Memory B cell (primary cell): ENCODE results near the gene TFR2.

ENCODE experiments used
- ATAC-seq: fragments of 150-1000 bp; cut with Tn5 transposase; 2 replicates; pipeline ENCODE4 v1.10.0; 2021; ENCODE audit warnings: low read depth, mild to moderate bottlenecking, moderate library complexity
- DNase-seq, 2 donors: peaks; one replicate each; pipeline ENCODE4 v3.0.0; 2022; ENCODE audit warnings: low spot score in 2 of 2
- H3K27ac Mint-ChIP-seq: one replicate; pipeline ENCODE4 v1.8.0; 2022; ENCODE audit warnings: mild to moderate bottlenecking, moderate library complexity, mixed read lengths
- H3K27me3 Mint-ChIP-seq: one replicate; pipeline ENCODE4 v1.8.0; 2022; ENCODE audit warnings: mixed read lengths
- H3K36me3 Mint-ChIP-seq: one replicate; pipeline ENCODE4 v1.8.0; 2022; ENCODE audit warnings: mild to moderate bottlenecking, mixed read lengths
- H3K4me1 Mint-ChIP-seq: one replicate; pipeline ENCODE4 v1.8.0; 2022; ENCODE audit warnings: mixed read lengths
- H3K4me3 Mint-ChIP-seq: one replicate; pipeline ENCODE4 v1.8.0; 2022; ENCODE audit warnings: mild to moderate bottlenecking, moderate library complexity, mixed read lengths
- H3K9me3 Mint-ChIP-seq: one replicate; pipeline ENCODE4 v1.8.0; 2022; ENCODE audit warnings: mixed read lengths

Gene TFR2

DNA sequence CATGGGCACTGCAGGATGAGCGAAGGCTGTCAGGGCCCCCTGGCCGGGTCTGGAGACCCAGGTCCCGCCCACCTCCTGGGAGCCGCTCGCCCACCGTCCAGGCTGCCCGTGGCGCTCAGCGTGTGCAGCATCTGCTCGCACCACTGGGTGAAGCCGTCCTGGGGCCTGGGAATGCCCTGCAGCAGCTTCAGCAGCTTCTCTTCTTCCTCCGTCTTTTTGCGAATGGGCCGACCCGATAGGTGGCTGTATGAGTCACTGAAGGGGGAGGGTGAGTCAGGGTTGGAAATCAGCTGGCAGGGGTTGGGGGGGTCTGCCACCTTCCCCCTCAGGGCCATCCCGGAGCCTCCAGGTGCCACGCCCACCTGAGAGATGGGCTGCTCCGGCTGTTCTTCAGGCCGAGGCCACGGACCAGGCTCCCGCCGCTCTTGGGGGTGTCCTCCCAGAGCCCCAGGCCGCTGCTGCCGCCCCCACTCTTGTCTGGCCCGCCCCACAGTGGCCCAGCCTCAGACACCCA is 40.9 kb upstream of the TFR2 start:
- ATAC-seq, result no peak
- Mint-ChIP-seq H3K9me3 (no peaks in the 10 kb centered on the region), H3K4me1 (peaks cover 5% of the 10 kb centered on the region)

DNA sequence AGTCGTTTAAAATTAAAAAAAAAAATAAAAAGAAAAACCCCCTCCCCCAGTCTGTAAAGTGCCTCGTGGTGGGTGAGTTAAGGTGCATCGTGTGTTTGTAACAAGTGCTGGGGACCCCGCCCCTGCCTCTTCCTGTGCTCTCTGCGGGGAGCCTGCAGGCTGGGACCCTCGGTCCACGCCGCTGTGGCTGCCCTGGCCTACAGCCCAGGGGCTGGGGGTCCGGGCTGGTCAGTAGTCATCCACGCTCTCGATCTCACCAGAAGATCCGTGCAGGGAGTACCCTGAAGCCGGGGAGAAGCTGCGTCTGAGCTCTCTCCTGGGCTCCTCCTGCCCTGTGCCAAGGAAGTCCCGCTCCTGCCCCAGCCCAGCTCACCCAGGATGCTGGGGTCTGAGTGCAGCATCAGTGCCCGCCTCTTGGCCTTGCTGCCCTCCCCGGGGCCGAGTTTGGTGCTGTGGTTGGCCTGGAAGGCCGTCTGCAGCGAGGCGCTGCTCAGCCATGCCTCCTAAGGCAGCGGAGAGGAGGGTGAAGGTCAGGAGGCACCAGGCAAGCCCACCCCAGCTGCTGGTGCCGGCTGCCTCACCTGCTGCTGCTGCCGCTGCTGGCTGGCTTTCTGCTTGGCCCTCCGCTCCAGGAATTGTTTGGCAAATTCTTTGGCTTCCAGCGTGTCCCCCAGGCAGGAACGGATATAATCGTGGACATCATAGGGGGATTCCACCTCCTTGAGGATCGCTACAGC is 40.3 kb upstream of the TFR2 start:
- Mint-ChIP-seq H3K27me3 (no peaks in the 10 kb centered on the region), H3K4me1 (peaks cover 5% of the 10 kb centered on the region), H3K36me3 (peaks cover 12% of the 10 kb centered on the region), H3K4me3 (no peak overlapping the region), H3K27ac (no peak overlapping the region), H3K9me3 (no peaks in the 10 kb centered on the region)
- DNase-seq (no peak), ATAC-seq (no peak)

More for the DNA sequence above, 40.9 kb upstream of the TFR2 start:
- Mint-ChIP-seq H3K36me3 (peaks cover 14% of the 10 kb centered on the region), H3K27ac (no peak overlapping the region), H3K4me3 (no peak overlapping the region), H3K27me3 (no peaks in the 10 kb centered on the region)
- no peak for DNase-seq

DNA sequence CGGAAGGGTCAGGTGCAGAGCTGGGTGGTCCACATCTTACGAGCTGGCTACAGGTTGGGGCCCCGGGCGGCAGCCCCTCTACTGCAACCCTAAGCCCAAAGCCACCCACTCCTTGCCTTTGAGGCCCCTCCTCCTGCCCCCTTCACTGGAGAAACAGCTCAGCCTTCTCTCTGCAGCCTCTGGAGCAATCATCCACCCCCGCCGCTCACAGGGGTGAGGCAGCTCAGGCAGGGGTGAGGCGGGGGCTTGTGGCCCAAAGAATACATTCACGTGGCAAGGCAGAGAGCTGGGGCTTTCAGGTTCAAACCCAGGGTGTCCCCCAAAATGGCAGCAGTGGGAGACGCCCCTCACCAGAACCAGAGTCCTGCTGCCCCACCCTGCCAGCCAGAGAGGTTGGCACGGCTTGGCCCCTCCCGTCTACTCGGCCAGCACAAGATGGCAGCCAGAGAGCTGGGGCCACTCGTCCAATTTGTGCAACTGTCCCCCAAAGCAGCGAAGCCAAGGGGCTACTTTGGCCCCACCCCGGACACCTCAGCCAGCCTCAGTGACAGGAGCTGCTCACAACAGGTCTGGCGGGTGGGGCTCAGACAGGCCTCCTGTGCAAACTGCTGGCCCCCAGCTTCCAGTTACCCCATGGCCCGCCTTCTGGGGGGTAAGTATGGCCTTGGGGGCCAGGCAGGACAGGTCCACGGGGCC is 39.4 kb upstream of the TFR2 start:
- Mint-ChIP-seq H3K27me3 (no peaks in the 10 kb centered on the region), H3K4me3 (no peak overlapping the region), H3K9me3 (no peaks in the 10 kb centered on the region), H3K36me3 (peaks cover 12% of the 10 kb centered on the region), H3K4me1 (peaks cover 8% of the 10 kb centered on the region), H3K27ac (no peak overlapping the region)
- ATAC-seq (no peak), DNase-seq (no peak)

DNA sequence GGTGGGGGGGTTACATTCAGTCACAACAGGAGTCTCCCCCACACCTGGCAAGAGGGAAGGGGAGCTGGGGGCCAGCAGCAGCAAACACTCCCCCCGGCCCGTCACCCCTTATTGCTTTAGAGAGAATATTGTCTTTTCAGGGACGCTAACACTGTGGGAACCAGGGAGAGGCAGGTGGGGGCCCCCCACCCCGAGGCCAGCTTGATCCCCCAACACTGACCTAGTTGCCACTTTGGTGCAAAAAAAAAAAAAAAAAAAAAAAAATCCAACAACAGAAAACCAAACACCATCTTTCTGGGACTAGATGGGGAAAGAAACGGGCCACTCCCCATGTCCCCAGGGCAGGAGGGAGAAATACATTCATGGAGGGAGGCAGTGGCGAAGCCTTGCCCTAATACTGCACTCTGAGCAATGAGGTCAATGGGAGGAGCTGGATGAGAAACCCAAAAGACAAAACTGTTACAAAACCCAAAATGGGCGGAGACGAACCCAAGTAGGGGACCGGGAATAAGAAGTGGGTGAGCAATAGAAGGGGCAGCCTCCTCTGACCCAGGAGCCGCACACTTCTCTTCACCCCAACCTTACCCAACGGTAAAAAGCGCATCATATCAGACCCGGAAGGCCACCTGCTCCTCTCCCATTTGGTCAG is 38.7 kb upstream of the TFR2 start:
- no peak overlapping the region for H3K4me3 Mint-ChIP-seq

DNA sequence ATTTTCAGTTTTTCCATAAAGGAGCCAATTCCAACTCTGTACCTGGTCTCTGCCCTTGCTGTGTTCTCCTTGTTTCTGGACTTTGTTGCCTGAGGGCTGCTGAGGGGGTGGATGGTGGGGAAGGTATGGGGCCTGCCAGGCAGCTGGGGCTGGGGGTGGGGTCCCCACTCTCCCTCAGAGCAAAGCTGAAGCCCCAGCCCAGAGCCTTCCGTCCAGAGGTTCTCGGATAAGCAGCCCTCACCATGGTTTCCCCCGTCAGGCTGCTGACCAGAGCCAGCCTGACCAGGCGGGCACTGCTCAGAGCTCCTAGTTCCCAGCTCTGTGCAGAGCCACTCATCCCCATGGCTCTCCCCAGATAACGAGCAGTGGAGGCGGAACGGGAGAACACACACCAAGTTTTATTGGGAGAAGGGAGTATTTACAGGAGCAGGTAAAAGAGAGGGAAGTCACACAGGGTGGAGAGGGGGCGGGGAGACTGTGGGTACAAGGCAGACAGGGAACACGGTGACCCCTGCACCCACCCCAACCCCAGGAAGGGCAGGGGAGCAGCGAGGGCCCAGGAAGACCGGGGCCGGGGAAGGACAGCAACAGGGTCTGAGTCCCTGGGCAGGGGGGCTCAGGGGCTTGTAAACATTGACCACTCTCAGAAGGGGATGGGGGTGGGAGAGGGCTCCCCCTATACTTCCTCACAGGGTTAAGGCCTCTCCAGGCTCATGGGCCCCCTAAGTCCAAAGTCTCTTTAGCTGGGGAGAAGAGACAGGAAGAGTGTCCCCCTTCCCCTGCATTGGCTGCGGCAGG is 38.0 kb upstream of the TFR2 start:
- no peaks in the 10 kb centered on the region for H3K9me3 Mint-ChIP-seq
- H3K27me3 Mint-ChIP-seq, result no peaks in the 10 kb centered on the region
- peaks cover 8% of the 10 kb centered on the region for H3K4me1 Mint-ChIP-seq
- H3K36me3 Mint-ChIP-seq, result peaks cover 12% of the 10 kb centered on the region
- no peak for ATAC-seq
- DNase-seq, result no peak
- H3K27ac Mint-ChIP-seq, result no peak overlapping the region
- H3K4me3 Mint-ChIP-seq, result no peak overlapping the region

More for the DNA sequence above, 38.7 kb upstream of the TFR2 start:
- H3K4me1 Mint-ChIP-seq, result peaks cover 8% of the 10 kb centered on the region
- H3K9me3 Mint-ChIP-seq, result no peaks in the 10 kb centered on the region
- DNase-seq (no peak), ATAC-seq (no peak)
- H3K27me3 Mint-ChIP-seq, result no peaks in the 10 kb centered on the region
- peaks cover 12% of the 10 kb centered on the region for H3K36me3 Mint-ChIP-seq
- H3K27ac Mint-ChIP-seq, result peak overlapping the region; percentile 51

DNA sequence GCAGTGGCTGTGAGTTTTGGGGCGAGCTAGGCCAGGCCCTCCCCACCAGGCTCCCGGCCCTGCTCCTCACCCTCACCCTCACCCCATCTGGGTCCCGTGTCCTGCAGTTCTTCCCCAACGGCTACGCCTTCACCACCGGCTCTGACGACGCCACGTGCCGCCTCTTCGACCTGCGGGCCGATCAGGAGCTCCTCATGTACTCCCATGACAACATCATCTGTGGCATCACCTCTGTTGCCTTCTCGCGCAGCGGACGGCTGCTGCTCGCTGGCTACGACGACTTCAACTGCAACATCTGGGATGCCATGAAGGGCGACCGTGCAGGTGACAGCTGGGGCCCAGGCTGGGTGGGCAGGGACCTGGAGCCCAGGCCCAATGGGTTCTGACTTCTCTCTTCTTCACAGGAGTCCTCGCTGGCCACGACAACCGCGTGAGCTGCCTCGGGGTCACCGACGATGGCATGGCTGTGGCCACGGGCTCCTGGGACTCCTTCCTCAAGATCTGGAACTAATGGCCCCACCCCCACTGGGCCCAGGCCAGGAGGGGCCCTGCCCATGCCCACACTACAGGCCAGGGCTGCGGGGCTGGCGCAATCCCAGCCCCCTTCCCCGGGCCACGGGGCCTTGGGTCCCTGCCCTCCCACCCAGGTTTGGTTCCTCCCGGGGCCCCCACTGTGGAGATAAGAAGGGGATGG is 37.1 kb upstream of the TFR2 start:
- Mint-ChIP-seq H3K9me3 (no peaks in the 10 kb centered on the region), H3K36me3 (peaks cover 14% of the 10 kb centered on the region), H3K27ac (peak overlapping the region; percentile 82), H3K27me3 (no peaks in the 10 kb centered on the region), H3K4me1 (peaks cover 8% of the 10 kb centered on the region), H3K4me3 (no peak overlapping the region)
- ATAC-seq (no peak), DNase-seq (no peak)

DNA sequence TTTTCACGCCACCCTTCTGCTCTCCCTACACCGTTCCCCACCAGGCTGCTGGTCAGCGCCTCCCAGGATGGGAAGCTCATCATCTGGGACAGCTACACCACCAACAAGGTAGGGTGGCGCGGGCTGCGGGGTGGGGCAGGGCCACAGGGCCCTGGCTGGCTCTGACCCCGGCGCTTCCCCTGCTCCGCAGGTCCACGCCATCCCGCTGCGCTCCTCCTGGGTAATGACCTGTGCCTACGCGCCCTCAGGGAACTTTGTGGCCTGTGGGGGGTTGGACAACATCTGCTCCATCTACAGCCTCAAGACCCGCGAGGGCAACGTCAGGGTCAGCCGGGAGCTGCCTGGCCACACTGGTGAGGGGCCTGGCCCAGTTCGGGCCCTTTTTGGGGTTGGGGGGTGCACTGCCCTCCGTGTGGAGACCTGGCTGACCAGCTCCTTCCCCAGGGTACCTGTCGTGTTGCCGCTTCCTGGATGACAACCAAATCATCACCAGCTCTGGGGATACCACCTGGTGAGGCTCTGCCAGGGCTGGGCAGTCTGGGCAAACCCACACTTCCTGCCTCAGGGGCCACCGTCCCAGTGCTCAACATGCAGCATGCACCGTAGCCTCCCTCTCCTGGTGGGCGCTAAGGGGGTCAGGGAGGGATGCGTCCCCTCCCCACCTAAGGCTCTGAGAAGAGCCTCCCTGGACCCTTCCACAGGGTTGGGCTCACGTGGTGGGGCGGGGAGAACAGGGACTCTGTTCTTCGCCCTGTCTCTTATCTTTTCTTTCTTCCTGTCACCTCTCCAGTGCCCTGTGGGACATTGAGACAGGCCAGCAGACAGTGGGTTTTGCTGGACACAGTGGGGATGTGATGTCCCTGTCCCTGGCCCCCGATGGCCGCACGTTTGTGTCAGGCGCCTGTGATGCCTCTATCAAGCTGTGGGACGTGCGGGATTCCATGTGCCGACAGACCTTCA is 36.2 kb upstream of the TFR2 start:
- Mint-ChIP-seq H3K36me3 (peaks cover 12% of the 10 kb centered on the region), H3K9me3 (no peaks in the 10 kb centered on the region), H3K4me3 (peak overlapping the region; percentile 57), H3K27me3 (no peaks in the 10 kb centered on the region), H3K27ac (no peak overlapping the region), H3K4me1 (peaks cover 11% of the 10 kb centered on the region)
- DNase-seq (no peak), ATAC-seq (no peak)

DNA sequence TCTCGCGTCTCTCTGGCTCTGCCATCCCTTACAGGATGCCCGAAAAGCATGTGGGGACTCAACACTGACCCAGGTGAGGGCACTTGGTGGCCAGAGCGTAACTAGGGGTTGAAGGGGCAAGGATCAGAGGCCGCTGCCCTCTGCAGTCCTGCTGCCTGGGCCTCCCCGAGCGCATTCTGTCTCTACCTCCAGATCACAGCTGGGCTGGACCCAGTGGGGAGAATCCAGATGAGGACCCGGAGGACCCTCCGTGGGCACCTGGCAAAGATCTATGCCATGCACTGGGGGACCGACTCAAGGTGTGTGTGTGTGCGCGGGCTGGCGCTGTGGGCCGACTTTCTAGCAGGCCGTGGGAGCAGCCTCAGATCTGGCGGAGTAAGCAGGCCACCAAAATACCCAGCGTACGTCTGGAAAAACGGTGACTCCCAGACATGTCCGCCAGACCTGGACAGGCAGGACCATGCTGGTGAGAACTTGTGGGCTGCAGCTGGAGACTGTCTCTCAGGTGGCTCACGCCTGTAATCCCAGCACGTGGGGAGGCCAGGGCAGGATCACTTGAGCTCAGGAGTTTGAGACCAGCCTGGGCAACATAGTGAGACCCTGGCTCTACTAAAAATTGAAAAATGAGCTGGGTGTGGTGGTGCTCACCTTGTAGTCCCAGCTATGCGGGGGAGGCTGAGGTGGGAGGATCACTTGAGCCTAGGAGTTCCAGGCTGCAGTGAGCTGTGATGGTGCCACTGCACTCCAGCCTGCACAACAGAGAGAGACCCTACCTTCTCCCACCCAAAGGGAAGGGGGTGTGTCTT is 35.4 kb upstream of the TFR2 start:
- ATAC-seq (no peak), DNase-seq (no peak)
- Mint-ChIP-seq H3K27me3 (no peaks in the 10 kb centered on the region), H3K4me1 (peaks cover 11% of the 10 kb centered on the region), H3K36me3 (peaks cover 12% of the 10 kb centered on the region), H3K27ac (peak overlapping the region; percentile 87), H3K4me3 (peak overlapping the region; percentile 70), H3K9me3 (no peaks in the 10 kb centered on the region)

DNA sequence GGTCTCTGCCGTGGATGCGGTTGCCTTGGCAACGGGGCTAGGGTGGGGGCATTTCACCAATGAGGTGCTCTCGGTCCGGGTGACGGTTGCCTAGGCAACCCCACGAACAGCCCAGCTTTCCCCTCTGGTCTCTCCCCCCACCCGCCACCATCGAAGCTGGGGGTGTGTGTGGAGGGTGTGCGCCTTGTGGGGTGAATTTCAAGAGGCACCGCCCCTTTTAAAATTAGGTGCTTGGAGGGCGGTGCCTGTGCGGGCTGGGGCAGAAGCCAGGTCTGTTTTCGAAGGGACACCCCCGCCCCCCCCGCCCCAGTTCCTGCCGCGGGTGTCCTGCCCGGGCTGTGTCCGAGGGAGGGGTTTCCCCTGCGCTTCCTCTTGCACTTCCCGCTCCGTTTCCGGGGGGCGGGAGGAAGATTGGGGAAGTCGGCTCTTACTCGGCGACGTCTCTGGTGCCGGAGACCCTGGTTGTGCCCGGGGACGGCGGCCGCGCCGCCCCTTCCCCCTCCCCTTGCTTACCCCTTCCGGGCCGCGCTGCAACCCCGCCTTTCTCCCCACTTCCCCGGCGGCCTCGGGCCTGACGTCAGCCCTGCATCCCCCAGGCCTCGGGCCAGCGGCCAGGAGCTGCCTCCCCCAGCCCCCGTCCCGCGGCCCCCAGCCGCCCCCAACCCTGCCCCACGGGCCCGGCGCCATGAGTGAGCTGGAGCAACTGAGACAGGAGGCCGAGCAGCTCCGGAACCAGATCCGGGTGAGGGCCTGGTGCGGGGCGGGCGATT is 34.4 kb upstream of the TFR2 start:
- no peaks in the 10 kb centered on the region for H3K27me3 Mint-ChIP-seq
- peaks cover 11% of the 10 kb centered on the region for H3K4me1 Mint-ChIP-seq
- no peaks in the 10 kb centered on the region for H3K9me3 Mint-ChIP-seq
- peak; percentile 75 to 86 for DNase-seq
- H3K4me3 Mint-ChIP-seq, result peak overlapping the region; percentile 82
- peak overlapping the region; percentile 87 for H3K27ac Mint-ChIP-seq
- peak; percentile 60 for ATAC-seq
- peaks cover 12% of the 10 kb centered on the region for H3K36me3 Mint-ChIP-seq

DNA sequence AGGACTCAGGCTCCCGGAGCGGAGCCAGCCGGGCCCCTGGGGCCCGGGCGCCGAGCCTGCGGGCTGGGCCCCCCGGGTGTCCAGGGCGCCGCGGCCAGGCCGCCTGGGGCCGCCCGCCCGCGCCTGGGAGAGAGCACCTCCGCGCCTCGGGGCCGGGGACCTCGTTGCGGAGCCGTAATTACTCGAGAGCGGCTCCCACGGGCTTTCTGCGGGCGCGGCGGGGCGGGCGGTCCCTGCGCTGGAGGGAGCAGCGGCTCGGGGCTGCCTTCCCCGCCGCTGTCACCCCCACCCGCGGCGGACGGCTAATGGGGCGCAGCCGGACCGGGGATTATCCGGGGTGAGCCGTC is 33.7 kb upstream of the TFR2 start:
- peaks cover 11% of the 10 kb centered on the region for H3K36me3 Mint-ChIP-seq
- H3K27ac Mint-ChIP-seq, result peak overlapping the region; percentile 93
- H3K4me1 Mint-ChIP-seq, result peaks cover 8% of the 10 kb centered on the region
- H3K4me3 Mint-ChIP-seq, result peak overlapping the region; percentile 100
- H3K27me3 Mint-ChIP-seq, result no peaks in the 10 kb centered on the region
- DNase-seq, result peak in 1 of 2 donors; percentile 37
- ATAC-seq, result peak; percentile 0
- H3K9me3 Mint-ChIP-seq, result no peaks in the 10 kb centered on the region

DNA sequence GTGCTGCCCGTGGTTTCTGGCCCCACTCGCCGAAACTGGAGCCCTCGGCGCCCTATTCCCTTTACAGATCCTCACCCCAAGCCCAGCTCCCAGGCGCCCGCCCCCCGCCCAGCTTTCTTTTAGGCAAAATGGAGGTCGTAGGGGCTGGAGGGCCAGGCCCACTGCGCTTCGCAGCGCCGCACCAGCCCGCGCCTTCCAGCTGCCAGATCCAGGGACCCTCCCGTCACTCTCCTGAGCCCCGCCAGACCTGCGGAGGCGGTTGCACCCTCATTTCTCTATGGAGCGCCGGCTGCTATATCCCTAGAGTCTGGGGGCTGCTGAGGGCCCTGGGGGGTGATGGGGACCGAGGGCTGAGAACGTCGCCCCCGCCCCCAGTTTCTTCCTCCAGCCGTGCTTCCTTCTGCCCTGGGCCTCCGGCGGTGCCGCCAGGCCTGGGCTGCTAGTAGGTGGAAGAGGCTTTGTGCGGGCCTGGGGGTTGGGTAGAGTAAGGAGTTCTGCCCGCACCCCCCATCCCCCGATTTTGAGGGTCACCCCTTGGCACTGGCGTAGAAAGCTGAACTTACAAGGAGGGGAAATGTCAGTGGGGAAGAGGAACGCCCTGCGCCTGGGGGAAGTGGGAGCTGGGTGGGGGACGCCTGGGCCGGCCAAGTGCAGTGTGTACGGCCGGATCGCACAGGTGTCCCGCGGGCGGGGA is 33.2 kb upstream of the TFR2 start:
- H3K36me3 Mint-ChIP-seq, result peaks cover 10% of the 10 kb centered on the region
- H3K27me3 Mint-ChIP-seq, result no peaks in the 10 kb centered on the region
- ATAC-seq, result no peak
- peak overlapping the region; percentile 93 for H3K27ac Mint-ChIP-seq
- no peaks in the 10 kb centered on the region for H3K9me3 Mint-ChIP-seq
- H3K4me1 Mint-ChIP-seq, result peaks cover 8% of the 10 kb centered on the region
- peak overlapping the region; percentile 100 for H3K4me3 Mint-ChIP-seq
- DNase-seq, result peak in 1 of 2 donors; percentile 57
